HG02678 (cell line): ENCODE results near the gene ZNF318.
A peak's percentile ranks its signal among the peaks of the same experiment; 100 is the strongest.
"Not testable (repeated sequence)": the region's sequence is repeated elsewhere in the genome, so short reads cannot be mapped to it uniquely, and the experiment has no call there.

Source experiments
- ATAC-seq: cut with Tn5 transposase; IDR thresholded peaks from one replicate; pipeline ENCODE4 v1.9.1; 2021; ENCODE audit warnings: mild to moderate bottlenecking, moderate library complexity; ENCODE audit not compliant: unreplicated experiment

Gene ZNF318

DNA sequence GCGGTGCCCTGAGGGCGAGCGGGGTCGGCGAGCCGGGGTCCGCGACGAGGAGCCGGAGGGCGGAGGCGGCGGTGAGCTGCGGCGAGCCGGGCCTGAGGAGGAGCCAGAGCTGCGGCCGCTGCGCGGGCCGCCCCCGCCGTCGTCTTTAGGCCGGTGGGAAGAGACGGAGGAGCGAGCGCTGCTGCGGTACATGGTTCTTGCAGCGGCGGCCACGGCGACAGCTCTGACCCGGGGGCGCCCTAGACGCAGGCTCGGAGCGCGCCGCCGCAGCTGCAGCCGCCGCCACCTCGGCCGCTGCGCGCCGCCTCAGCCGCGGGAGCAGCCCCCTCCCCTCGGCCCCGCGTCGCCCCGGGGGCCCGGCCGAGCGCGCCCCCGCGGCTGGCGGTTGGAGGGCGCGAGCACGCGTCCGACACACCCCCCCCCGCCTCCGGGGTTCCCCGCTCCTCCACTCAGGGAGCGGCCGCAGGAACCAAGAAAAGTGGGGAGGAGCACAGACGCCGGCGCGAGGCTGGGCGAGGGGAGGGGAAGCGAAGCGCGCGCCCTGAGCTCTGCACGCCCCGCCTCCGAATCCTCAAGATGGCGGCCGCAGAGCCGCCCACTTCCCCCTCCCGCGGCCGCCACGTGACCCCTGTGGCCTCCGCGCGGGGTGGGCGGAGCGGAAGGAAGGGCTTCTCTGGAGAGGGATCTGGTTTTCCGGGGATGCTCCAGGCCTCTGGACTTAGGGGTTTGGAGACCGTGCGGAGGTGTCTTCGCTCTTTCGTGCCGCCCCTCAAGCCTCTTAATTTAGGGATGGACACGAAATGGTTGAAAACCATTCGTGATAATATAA is at the start of gene ZNF318:
TSS of gene ZNF318 (minus strand) at position 474 of the 829 bp plus-strand sequence. CDS start at position 192, 282 bp downstream.
- peak; percentile 88 for ATAC-seq

DNA sequence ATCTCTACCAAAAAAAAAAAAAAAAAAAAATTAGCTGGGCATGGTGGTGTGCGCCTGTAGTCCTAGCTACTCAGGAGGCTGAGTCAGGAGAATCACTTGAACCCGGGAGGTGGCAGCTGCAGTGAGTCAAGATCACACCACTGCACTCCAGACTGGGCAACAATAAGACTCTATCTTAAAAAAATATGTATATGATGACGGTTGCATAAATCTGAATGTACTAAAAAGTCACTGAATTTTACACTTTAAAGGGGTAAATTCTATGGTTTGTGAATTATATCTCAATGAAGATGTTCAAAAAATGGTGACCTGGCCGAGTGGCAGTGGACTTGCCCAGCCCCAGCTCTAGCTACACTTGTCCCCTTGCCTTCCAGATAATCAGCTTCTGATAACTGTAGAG is 47.5 kb upstream of the ZNF318 start:
- no peak for ATAC-seq

GRCh38 chr6:43415275-43415674 is 45.8 kb upstream of the ZNF318 start:
- not testable (repeated sequence) for ATAC-seq

DNA sequence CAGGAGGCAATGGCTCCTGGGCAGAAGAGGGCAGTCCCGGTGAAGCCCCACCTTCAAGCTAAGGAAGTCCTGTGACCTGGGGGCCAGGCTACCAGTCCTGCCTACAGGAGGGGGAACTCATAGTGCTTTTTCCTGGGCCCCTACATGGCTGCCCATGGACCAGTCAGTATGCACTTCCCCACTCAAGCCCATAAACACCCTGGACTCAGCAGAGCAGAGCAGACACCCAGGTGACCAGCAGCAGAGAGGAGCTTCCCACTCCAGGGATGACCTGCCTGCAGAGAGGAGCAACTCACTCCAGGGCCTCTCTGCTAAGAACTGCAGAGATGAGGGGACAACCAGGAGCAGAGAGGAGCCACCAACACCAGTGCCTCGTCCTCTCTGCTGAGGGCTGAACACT is 43.6 kb upstream of the ZNF318 start:
- ATAC-seq = no peak

GRCh38 chr6:43412541-43412940 is 43.1 kb upstream of the ZNF318 start:
- ATAC-seq = no peak

GRCh38 chr6:43410776-43411175 is 41.3 kb upstream of the ZNF318 start:
- ATAC-seq = not testable (repeated sequence)

DNA sequence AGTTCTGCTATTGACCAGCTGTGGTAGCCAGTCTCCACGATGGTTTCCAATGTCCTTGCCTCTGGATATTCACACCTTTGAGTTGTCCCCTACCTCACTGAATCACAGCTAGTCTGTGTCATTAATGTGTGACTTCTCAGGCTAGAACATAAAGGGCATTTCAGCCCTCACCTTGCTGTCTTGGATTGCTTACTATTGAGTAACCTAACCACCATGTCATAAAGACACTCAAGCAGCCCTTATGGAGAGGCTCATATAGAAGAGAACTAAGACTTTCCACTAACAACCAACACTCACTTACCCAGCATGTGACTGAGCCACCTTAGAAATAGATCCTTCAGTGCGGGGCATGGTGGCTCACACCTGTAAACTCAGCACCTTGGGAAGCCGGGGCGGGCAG is 38.8 kb upstream of the ZNF318 start:
- ATAC-seq = no peak

DNA sequence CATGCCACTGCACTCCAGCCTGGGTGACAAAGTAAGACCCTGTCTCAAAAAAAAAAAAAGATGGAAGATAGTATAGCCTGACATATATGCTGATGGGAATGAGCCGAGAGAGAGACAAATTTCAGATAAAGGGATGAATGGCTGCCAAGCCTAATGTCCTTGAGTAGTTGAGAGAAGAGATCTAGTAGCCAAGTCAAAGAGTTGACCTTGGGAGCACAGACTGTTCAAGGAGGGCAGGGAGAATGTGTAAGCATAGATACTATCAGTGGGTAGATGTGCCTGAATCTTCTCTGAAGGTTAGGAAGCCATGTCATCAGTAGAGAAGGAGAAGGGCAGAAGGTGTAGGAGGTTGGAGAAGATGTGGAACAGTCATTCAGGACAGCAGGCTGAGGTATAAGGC is 37.8 kb upstream of the ZNF318 start:
- ATAC-seq = no peak

DNA sequence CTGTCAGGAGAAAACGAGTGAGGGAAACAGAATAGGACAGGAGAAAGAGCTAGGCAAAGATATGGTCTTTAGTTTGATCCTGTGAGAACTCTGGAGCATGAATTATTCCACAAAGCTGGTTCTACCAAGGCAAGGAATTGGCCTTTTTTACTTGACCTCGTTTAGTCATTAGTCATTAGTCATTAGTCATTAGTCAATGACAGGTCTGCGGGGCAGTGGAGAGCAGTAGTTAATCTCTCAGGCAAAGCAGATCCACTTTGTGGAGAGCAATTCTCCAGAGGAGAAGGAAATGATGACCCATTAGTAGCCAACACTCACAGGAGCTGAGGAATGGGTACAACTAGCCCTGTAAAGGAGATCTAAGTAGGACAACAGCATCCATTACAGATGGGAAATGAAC is 35.9 kb upstream of the ZNF318 start:
- ATAC-seq = no peak

- ATAC-seq = no peak
These were observed 33.4 kb upstream of the ZNF318 start for GRCh38 chr6:43402820-43403219.

- no peak for ATAC-seq
These were observed 32.3 kb upstream of the ZNF318 start for GRCh38 chr6:43401730-43402129.

DNA sequence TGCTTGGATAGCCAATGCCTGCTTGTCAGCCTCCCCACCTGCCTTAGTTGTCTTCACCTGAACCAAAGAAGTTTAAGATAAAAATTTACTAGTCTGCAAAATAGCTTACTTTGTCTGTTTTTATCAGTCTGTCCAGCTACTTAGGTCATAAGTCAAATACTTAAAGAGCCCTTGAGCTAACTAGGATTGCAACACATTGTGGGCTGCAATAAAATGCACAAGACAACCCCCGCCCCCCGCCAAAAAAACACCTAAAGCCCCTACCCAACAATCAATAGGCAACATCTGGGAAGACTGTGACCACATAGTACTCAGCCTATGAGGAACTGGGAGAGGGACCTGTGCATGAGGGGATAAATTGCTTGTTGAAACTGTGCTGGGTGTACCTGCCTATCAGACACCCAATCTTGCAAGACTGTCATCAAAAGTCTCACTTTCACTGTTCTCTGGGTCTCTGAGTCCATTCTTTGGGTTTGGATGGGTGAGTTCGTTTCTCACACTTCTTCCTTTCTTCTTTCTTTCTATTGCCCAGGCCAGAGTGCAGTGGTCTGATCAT is 30.6 kb upstream of the ZNF318 start:
- no peak for ATAC-seq

- no peak for ATAC-seq
These were observed 27.1 kb upstream of the ZNF318 start for GRCh38 chr6:43396408-43397149.

DNA sequence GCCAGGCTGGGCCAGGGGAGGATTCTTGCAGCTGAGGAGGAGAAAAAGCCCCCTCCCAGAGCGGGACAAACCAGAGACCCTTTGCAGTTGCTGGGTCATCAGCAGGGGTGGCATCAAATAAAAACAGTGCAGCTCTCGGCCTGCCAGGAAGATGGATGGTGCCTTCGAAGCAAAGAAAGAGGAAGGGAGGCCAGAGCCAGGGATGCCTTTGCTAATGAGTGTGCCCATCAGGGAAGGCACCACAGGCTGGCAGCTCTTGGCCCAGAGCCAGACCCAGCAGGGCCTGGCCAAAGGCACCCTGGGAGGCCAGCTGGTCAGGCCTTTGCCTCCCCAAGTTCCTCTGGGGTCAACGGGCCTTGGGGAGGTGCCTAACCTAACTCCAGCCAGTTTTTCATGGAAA is 26.3 kb upstream of the ZNF318 start:
- ATAC-seq = no peak

DNA sequence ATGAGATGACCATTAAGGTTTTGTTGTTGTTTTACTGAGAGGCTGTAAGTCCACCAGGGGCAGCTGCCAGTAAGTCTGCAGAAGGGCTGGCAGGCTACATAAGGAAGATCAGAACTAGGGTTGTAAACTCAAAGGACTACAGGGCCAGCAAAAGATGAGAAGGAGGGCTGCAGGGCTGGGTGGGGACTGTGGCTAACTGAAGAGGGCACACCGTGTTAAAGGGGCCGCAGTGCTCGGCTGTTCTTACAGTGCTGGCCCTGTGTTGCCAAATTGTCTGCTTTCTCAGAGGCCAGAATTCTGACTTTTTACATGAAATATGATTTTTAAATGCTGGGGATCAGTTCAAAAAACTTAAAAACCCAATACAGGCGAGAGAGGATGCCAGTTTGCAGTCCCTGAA is 25.5 kb upstream of the ZNF318 start:
- no peak for ATAC-seq

DNA sequence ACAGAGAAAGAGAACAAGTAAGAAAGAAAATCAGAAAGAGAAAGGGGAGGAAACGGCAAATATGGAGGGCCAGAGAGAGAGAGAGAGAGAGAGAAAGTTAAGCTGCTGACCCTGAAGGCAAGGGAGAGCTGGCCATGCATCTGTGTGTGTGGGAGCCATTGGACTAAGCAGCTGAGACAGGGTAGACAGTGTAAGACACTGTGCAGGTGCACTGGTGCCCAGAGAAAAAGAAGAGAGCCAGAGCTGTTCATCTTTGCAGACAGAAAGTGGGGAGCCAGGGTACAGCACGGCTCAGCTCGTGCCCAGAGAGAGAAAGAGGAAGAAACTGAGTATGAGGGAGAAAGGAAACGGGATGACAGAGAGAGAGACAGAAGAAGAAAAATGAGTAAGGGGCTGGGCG is 24.2 kb upstream of the ZNF318 start:
- no peak for ATAC-seq

DNA sequence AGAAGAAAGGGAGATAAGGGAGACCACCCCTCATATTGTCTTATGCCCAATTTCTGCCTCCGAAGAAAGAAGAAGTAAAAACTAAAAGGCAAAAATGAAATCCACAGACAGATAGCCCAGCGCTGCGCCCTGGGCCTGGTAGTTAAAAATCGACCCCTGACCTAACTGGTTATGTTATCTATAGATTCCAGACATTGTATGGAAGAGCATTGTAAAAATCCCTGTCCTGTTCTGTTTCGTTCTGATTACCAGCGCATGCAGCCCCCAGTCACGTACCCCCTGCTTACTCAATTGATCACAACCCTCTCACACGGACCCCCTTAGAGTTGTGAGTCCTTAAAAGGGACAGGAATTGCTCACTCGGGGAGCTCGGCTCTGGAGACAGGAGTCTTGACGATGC is 23.7 kb upstream of the ZNF318 start:
- not testable (repeated sequence) for ATAC-seq

GRCh38 chr6:43391440-43392031 is 22.1 kb upstream of the ZNF318 start:
- ATAC-seq = no peak

DNA sequence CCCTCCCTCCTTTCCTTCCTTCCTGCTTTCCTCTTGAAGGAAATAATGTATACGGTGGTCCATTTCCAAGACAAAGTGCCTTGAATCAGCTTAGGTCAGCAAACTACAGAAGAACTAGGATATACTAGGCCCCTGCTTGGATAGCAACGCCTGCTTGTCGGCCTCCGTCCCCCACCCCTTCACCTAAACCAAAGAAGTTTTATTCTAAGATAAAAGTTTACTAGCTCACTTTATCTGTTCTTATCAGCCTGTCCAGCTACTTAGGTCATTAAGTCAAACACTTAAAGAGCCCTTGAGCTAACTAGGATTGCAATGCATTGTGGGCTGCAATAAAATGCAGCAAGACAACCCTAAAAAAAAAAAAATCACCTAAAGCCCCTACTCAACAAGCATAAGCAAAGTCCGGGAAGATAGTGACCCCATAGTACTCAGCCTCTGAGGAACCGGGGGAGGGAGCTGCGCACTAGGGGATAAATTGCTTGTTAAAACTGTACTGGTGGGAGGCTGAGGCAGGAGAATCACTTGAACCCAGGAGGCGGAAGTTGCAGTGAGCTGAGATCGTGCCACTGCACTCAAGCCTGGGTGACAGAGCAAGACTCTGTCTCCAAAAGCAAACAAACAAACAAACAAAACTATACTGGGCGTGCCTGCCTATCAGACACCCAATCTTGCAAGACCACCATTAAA is 21.4 kb upstream of the ZNF318 start:
- not testable (repeated sequence) for ATAC-seq

DNA sequence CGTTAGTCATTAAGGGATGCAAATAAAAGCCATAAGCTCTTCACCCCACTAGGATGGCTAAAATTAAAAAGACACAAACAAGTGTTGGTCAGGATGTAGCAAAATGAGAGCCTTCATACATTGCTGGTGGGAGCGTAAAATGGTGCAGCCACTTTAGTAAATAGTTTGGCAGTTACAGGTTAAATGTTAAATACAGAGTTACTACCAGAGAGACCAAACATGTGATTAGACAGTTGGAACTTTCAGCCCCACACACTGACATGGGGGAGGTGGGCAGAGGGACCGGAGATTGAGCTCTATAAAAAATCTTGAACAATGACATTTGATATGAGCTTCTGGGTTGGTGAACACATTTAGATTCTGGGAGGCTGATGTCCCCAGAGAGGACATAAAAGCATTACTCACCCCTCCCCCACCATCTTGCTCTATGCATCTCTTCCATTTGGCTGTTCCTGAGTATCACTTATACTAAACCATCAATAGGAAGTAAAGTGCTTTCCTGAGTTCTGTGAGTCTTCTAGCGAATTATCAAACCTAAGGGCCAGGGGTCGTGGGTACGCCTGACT is 20.4 kb upstream of the ZNF318 start:
- no peak for ATAC-seq

GRCh38 chr6:43386492-43386891 is 17.0 kb upstream of the ZNF318 start:
- ATAC-seq = no peak
